ENCODE results near the gene PPP1R1C.
"Not testable (repeated sequence)": the region's sequence is repeated elsewhere in the genome, so short reads cannot be mapped to it uniquely, and the experiment has no call there.

Gene PPP1R1C

GRCh38 chr2:181985632-181986205, at the start of gene PPP1R1C:
Gene PPP1R1C (plus strand): TSS chr2:181985853. CDS start chr2:181986111, 258 bp downstream.
- no peak for DNase-seq

GRCh38 chr2:181937473-181937872, 48.2 kb upstream of the PPP1R1C start:
- DNase-seq: no peak

- DNase-seq: no peak
These were observed 42.1 kb upstream of the PPP1R1C start for GRCh38 chr2:181943411-181944124.

DNA sequence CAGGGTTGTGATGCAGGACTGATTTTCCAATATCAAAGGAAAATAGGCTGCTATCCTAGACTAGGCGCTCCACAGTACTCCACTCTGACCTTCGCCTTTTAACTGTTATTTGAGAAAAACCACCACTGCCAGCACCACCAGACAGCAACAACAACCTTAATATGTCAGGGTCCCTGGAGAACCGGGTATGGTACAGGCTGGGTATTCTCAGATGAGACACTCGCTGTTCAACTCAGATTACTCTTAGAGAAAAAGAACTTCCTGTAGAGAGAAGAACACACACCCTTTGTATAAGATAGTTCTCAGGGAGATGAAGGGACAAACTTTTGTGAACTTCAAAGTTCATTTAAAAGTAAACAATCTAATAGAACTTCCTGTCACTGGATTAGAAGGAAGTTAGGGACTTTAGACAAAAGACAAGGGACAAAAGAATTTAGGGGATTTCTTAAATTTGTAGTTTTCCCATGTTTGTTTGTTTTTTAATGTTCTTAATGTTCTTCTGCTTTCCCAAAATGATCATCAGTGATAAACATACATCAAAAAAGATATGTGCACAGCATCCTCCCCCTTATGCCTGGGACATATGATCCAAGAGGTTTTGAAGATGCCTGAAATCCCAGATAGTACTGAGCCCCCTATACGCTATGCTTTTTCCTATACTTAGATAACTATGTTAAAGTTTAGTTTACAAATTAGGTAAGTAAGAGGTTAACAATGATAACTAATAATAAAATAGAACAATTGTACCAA, 41.3 kb upstream of the PPP1R1C start:
- DNase-seq: no peak

DNA sequence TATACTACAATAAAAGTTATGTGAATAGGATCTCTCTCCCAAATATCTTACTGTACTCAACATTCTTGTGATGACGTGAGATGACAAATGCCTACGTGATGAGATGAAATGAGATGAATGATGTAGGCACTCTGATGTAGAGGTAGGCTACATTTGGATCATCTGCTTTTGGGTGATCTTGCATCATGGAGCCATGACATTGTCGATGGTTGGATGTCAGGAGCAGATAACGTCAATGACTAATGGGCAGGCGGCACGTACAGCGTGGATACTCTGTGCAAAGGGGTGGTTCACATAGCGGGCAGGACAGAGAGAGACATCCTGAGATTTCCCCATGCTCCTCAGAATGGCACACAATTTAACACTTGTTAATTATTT, 40.8 kb upstream of the PPP1R1C start:
- DNase-seq: no peak

GRCh38 chr2:181946444-181947127, 39.1 kb upstream of the PPP1R1C start:
- no peak for DNase-seq

GRCh38 chr2:181947273-181947672, 38.4 kb upstream of the PPP1R1C start:
- DNase-seq: no peak

DNA sequence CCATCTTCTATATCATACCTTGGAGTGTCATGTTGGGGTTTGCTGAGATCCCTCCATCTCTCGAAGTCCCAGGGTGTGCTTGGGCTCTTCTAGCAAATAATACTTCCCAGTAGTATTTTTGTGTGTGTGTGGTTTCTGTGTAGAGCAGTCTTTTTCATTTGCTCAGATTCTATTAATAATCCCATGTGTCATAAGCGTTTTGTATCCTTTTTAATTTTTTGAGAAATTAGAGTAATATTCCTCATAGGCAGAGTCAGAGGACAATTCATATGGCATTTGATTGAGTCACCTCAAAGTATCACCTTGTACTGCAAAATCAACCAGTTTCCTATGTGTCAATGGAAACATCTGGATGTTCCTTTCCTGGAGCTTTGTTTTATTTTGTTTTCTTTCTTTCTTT, 37.4 kb upstream of the PPP1R1C start:
- DNase-seq: no peak

DNA sequence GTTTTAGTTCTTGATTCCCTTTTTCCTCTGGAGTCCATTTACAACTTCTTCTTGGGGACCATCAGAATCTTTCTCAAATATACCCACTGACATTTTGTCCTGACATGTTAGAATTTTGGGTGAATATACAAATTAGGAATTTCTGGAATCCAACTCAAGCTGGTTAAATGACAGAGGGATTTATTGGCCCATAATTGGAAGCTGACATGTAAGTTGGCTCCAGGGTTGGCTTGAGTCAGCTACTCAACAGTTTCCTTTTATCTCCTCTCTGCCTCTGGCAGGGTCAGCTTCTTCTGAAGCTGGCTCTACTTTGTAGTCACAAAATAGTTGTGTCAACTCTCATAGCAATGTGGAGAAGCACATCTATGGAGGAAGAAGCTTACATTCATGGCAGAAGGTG, 36.6 kb upstream of the PPP1R1C start:
- no peak for DNase-seq

DNA sequence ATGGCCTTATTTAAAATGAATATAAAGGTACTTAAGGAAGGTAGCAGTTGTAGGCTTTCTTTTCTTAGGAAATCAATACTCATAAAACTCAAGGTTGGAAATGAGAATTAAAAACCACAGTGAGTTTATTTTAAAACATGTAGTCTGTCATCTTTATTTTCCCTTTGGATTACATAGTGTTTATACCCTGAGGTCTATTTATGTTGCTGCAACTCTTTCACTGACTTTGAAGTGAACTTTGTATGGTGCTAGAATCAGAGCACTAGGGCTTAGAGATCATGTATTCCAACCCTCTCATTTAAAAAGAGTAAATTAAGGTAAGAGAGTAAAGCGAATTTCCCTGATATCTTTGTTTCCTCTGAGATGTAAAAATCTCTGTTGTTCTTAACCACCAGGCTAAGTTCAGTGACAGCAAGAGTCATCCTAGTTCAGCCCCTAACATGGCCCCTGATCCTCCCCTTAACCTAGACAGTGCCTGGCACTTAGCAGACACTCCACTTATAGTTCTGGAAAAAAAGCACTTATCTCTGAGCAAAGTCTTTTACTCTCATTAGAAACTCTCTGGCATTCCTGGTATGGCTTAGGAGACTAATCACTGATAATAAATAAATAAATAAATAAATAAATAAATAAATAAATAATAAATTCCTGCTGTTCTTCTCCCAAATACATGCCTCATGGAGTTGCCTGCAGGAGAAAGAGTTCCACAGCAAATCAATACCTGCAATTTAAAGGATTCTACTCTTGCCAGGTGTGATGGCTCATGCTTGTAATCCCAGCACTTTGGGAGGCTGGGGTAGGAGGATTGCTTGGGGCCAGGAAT, 33.0 kb upstream of the PPP1R1C start:
- no peak for DNase-seq

- DNase-seq: no peak
These were observed 31.6 kb upstream of the PPP1R1C start for GRCh38 chr2:181953881-181954537.

- no peak for DNase-seq
These were observed 31.1 kb upstream of the PPP1R1C start for GRCh38 chr2:181954538-181954883.

DNA sequence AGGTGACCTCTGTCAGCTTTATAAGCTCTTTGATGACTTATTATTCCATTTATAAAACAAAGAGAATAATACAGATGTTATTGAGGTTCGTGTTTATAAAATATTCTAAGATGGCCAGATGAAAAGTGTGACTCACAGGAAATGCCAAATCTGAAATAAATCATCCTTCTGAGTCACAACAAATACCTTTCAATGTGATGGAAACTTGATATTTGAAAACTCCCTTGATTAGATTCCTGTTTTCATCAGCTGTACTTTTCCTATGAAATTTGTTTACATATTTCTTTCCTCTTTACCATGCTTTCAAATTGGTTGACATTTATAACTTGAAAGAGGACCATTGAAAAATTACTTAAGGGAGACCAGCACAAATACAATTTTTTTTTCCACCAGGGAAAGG, 30.6 kb upstream of the PPP1R1C start:
- DNase-seq: no peak

DNA sequence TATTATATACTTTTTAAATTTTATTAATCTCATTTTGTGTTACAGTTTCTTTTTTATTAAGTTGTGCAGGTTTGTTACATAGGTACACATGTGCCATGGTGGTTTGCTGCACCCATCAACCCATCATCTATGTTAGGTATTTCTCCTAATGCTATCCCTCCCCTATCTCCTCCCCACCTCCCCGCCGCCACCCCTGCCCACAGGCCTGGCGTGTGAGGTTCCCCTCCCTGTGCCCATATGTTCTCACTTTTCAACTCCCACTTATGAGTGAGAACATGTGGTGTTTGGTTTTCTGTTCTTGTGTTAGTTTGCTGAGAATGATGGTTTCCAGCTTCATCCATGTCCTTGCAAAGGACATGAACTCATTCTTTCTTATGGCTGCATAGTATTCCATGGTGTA, 29.8 kb upstream of the PPP1R1C start:
- not testable (repeated sequence) for DNase-seq

- no peak for DNase-seq
These were observed 28.0 kb upstream of the PPP1R1C start for GRCh38 chr2:181957668-181958067.

DNA sequence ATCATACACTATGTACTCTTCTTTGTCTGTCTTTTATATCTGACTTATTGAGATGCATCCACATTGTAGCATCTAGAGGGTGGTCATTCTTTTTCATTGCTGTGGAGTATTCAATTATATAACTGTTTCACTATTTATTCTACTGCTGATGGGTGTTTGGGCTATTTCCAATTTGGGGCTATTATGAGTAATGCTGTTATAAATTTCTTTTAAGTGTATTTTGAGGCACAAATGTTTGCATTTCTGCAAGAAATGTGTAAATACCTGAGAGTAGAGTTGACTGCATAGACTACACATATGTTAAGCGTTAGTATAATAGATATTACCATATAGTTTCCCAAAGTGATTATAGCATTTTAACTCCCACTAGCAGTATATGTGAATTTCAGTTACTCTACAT, 26.9 kb upstream of the PPP1R1C start:
- no peak for DNase-seq

GRCh38 chr2:181959508-181959907, 26.1 kb upstream of the PPP1R1C start:
- DNase-seq: no peak

DNA sequence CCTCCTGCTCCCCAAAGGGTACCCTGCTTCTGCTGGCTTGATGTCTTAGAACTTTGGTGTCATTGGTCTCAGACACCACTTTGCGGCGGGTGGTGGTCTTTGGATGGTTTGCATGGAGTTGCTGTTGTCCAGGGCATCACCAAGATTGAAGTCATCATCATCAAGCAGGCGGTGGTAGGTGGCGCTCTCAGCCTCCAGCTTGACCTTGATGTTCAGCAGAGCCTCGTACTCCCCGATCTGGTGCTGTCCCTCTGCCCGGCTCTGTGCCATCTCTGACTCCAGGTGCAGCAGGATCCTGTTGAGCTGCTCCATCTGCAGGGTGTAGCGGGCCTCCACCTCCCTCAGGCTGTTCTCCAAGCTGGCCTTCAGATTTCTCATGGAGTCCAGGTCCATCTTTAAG, 24.5 kb upstream of the PPP1R1C start:
- not testable (repeated sequence) for DNase-seq

- DNase-seq: no peak
These were observed 23.5 kb upstream of the PPP1R1C start for GRCh38 chr2:181962142-181962541.

DNA sequence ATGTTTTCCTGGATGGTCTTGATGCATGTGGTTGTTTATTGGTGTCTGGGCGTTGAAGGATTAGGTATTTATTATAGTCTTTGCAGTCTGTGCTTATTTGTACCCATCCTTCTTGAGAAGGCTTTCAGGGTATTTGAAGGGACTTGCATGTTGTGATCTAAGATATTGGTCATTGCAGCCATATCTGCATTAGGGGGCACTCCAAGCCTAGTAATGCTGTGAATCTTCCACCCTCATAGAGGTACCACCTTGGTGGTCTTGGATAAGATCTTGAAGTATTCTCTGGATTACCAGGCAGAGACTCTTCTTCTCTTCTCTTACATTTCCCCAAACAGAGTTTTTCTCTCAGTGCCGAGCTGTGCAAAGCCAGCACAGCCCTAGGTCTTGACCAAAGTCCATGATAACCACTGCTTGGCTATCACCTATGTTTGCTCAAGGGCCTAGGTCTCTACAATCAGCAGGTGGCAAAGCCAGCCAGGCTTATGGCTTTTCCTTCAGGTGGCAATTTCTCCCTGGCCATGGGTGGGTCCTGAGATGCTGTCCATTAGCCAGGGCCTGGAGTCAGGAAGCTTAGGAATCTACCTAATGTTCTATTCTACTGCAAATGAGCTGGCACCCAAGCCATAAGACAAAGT, 15.4 kb upstream of the PPP1R1C start:
- DNase-seq: no peak

- DNase-seq: no peak
These were observed 14.6 kb upstream of the PPP1R1C start for GRCh38 chr2:181971032-181971431.

Measured in NCI-H1105 (cell line).